Stimulated activated naive CD8-positive, alpha-beta T cell treated with anti-CD3 and anti-CD28 coated beads, Interleukin-15, amount 100 ng/mL, for 72 hours (primary cell): ENCODE data around the gene SLX9.

ENCODE experiments used
- ATAC-seq: fragments of 150-1000 bp; cut with Tn5 transposase; 2 replicates; pipeline ENCODE4 v1.10.0; 2021; ENCODE audit warnings: mild to moderate bottlenecking, moderate library complexity
- DNase-seq, 2 donors: peaks; one replicate each; pipeline ENCODE4 v3.0.0; 2021 to 2022
- H3K27ac Mint-ChIP-seq, 2 donors: one replicate each; pipeline ENCODE4 v1.8.0; 2022; ENCODE audit warnings: mild to moderate bottlenecking in 2 of 2, mixed read lengths in 2 of 2, moderate library complexity in 2 of 2
- H3K27me3 Mint-ChIP-seq: one replicate; pipeline ENCODE4 v1.8.0; 2022; ENCODE audit warnings: mixed read lengths
- H3K4me1 Mint-ChIP-seq: one replicate; pipeline ENCODE4 v1.8.0; 2022; ENCODE audit warnings: mild to moderate bottlenecking, mixed read lengths
- H3K4me3 Mint-ChIP-seq, 2 donors: one replicate each; pipeline ENCODE4 v1.8.0; 2022; ENCODE audit warnings: mild to moderate bottlenecking in 2 of 2, mixed read lengths in 2 of 2, moderate library complexity in 1 of 2
- H3K9me3 Mint-ChIP-seq, 2 donors: one replicate each; pipeline ENCODE4 v1.8.0; 2022; ENCODE audit warnings: mixed read lengths in 2 of 2

SLX9 gene

DNA sequence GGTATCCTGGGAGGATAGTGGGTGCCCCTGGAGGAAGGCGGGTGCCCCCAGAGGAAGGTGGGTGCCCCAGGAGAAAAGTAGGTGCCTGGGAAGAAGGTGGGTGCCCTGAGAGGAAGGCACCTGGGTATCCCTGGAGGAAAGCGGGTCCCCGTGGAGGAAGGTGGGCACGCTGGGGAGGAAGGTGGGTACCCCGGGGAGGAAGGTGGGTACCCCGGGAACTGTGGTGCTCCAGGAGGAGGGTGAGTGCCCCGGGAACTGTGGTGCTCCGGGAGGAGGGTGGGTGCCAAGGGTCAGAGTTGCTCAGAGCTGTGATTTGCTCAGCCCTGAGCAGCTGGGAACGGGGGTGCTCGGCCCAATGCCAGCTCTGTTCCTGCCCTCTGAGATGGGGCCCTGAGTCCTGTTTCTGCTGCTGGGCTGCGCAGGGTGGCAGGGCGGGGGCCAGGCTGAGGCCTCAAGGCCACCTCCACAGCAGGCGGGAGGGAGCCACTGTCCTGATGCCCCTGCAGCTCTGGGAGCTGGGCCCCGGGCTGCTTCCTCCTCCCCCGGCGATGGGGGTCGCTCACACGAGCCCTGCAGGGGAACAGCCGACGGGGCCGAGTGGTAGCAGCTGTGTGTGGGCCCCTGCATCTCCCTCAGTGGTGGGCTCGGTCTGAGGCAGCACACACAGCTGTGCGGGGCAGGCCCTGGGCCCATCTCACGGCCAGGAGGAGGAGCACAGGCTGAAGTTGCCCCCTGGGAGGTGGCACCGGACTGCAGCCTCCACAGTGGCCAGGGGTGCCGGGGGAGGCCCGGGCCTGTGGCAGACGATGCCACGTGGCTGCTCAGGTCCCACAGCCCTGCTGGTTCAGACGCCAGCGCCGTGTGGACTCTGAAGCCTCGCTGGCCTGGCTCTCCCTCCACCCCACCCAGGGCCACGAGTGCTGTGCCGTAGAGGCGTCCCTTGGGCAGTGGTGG, 57.4 kb downstream of the SLX9 start:
- Mint-ChIP-seq H3K4me3 (no peak overlapping the region), H3K4me1 (no peaks in the 10 kb centered on the region), H3K9me3 (no peaks in the 10 kb centered on the region), H3K27me3 (peaks cover 14% of the 10 kb centered on the region), H3K27ac (no peak overlapping the region)
- ATAC-seq = no peak
- DNase-seq = no peak

DNA sequence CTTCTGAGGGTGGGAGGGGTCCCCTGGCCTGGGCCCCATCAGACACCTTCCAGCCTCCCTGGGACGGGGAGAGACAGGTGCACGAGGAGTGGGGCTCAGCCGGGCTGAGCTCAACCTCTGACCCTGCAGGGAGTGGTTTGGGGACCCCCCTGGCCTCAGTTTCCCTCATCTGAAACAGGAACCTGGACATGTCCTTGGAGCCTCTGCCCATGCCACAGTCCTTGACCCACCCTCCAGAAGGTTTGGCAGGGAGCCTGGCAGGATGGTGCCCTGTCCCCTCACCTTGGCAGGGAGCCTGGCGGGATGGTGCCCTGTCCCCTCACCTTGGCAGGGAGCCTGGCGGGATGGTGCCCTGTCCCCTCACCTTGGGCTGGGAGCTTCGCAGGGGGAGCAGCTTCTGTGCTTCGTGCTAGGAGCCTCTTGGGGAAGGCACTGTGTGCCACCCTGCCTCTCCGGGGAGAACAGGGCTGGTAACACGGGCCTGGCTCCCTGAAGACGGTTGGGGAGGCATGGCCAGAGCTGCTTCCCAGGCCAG, 58.3 kb downstream of the SLX9 start:
- Mint-ChIP-seq H3K4me1 (no peaks in the 10 kb centered on the region), H3K9me3 (no peaks in the 10 kb centered on the region), H3K4me3 (no peak overlapping the region), H3K27me3 (peaks cover 14% of the 10 kb centered on the region), H3K27ac (no peak overlapping the region)
- DNase-seq = no peak
- no peak for ATAC-seq

DNA sequence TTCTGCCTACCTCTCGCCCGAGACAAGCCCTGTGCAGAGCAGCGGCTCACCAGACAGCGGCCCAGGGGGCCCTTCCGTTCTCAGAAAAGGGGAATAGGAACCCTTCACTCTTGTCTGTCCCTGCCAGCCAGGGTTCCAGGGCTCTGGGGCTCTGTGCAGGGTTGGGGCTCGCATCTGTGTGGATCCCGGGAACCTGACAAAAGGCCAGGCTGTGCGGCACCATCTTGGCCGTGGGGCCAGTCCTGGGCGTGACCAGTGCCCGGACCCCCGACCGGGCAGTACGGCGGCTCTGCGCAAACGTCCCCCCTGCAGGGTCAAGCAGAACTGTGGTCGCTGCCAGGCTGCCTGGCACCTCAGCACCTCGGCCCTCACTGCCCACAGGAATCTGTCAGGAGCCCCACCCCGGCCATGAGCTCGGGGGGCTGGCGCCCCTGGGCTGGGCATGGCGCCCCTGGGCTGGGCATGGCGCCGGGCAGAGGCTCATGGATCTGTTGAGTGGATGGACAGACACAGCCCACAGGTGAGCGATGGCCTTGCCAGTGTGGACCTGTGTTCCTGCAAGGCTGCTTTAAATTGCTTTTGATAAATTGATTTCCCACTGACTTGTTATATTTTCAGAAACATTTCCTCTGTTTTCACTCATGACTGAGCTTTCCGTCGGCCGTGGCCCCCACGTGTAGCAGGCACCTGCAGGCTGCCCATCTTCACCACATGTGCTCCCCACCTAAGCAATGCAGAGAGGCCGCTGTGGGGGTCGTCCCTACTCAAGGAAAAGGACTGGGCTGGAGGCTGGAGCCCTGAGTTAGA, 59.0 kb downstream of the SLX9 start:
- Mint-ChIP-seq H3K27me3 (peaks cover 14% of the 10 kb centered on the region), H3K27ac (no peak overlapping the region), H3K4me3 (no peak overlapping the region), H3K4me1 (no peaks in the 10 kb centered on the region), H3K9me3 (no peaks in the 10 kb centered on the region)
- DNase-seq = no peak
- no peak for ATAC-seq

DNA sequence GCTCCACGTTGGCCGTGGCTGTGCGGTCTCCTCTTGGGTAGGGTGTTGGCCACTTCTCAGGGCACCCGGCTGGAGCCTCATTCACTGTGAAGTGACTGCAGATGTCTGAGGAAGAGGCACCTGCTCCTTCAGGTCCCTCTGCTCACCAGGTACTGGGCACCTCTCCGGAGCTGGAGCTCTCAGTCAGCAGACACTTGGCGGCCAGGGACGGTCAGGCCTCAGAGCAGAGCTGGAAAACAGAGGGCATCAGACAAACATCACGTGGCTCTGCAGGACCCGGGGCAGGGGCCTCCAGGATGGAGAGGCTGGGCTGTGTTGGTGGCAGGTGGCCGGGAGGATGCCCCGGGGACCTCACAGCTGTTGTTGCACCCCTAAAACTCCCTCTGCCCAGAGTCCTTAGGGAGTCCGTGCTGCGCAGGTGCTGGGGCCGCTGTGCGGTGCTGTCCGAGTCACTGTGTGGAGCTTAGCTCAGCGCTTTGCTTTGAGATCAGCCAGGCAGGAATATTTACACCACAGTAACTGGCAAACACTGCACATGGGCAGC, 59.7 kb downstream of the SLX9 start:
- ATAC-seq (no peak), DNase-seq (no peak)
- no peak overlapping the region for H3K4me3 Mint-ChIP-seq
- no peaks in the 10 kb centered on the region for H3K9me3 Mint-ChIP-seq
- no peaks in the 10 kb centered on the region for H3K4me1 Mint-ChIP-seq
- H3K27me3 Mint-ChIP-seq = peaks cover 14% of the 10 kb centered on the region
- no peak overlapping the region for H3K27ac Mint-ChIP-seq

DNA sequence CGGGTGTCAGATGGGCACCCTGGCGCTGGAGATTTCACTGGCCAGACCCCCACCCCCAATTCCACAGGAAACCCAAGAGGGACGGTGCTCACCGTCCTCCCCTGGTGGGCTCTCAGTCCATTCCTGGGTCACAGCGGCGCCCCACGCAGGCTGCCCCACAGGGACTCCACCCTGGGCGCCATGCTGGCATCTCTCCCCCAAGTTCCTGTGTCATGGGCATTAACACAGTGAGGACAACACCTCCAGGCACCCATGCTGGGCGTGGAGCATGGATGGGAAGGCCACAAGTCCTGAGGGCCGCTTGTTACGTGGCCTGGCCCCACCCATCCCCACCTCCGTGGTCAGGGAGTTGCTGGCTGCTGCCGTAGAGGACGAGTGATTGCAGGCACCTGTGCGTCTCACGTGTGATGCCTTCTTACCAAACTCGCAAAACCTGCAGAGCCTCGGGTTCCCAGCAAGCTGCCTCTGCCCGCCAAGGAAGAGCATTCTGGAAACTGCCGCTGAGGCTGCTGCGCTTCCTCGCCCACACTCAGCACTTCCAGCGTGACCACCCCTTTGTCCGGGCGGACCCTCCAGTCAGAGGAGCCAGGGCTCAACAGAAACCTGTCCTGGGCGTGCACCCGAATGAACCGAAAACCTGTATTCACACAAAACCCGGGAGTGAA, 60.3 kb downstream of the SLX9 start:
- Mint-ChIP-seq H3K4me1 (peaks cover 6% of the 10 kb centered on the region), H3K27ac (no peak overlapping the region), H3K4me3 (no peak overlapping the region), H3K27me3 (peaks cover 14% of the 10 kb centered on the region), H3K9me3 (no peaks in the 10 kb centered on the region)
- DNase-seq (no peak), ATAC-seq (no peak)

DNA sequence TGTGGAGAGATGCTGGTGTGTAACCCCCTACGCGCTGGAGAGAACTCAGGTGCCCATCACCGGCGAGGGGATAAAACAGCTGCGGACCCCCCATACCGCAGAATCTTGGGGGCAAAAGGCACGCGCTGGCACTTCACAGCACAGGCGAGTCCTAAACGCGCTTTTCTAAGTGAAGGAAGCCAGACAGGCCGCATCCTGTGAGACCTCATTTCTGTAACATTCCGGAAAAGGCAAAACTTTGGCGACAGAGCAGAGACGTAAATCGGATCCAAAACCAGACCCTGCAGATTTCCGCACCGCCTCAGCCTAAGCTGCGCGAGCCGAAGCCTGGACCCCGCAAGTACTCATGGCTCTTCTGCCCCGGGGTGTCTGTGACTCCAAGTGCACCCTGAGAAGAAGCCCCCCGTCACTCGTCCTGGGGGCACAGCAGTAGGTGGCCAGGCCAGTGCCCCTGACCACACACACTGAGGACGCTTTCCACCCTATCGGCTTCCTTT, 60.9 kb downstream of the SLX9 start:
- Mint-ChIP-seq H3K27me3 (peaks cover 14% of the 10 kb centered on the region), H3K27ac (no peak overlapping the region), H3K4me3 (no peak overlapping the region), H3K4me1 (peaks cover 8% of the 10 kb centered on the region), H3K9me3 (peaks cover 2% of the 10 kb centered on the region in 2 donors)
- DNase-seq (no peak), ATAC-seq (no peak)

DNA sequence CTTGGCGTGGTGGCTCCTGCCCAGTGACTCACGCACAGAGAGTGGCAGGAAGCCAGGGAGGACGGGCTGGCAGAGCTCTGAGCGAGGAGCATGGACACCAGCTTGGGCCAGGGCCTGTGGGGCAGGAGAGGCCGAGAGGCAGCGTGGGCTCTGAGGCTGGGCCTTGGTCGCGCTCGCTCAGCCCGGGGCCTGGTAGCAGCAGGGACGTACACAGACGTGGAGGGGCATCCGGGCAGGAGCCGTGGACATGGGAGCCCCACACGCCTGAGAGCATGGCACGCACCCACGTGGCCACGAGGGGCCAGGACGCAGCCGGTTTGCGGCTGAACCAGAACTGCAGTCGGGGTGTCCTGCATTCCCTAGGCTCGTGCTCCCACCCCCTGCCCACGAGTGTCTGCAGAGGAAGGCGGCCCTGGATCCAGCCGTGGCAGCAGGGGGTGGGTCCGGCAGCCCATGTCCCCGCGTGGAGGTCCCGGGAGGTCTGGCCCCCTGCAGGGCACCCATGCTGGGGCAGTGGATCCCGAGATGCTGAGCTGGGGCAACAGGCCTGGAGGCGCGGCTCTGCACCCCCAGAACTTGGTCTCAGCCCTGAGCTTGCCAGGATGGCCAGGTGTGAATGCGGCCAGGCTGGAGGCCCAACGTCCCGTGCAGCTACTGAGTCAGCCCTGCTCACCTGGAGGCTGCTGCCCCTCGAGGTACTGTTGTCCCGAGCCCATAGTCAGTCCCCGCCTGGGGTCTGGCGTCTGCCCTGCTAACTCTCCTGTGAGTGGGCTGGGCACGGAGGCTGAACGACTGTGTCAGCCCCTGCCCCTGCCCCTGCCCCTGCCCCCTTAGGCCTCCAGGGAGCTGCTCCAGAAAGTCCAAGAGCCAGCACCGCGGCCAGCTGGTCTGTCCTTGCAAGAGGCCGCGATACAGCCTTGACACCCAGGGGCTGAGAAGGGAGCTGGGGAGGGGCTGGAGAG, 61.6 kb downstream of the SLX9 start:
- H3K27ac Mint-ChIP-seq = no peak overlapping the region
- ATAC-seq (no peak), DNase-seq (no peak)
- no peak overlapping the region for H3K4me3 Mint-ChIP-seq
- peaks cover 6 to 8% of the 10 kb centered on the region in 2 donors for H3K9me3 Mint-ChIP-seq
- H3K27me3 Mint-ChIP-seq = peaks cover 12% of the 10 kb centered on the region
- peaks cover 8% of the 10 kb centered on the region for H3K4me1 Mint-ChIP-seq

DNA sequence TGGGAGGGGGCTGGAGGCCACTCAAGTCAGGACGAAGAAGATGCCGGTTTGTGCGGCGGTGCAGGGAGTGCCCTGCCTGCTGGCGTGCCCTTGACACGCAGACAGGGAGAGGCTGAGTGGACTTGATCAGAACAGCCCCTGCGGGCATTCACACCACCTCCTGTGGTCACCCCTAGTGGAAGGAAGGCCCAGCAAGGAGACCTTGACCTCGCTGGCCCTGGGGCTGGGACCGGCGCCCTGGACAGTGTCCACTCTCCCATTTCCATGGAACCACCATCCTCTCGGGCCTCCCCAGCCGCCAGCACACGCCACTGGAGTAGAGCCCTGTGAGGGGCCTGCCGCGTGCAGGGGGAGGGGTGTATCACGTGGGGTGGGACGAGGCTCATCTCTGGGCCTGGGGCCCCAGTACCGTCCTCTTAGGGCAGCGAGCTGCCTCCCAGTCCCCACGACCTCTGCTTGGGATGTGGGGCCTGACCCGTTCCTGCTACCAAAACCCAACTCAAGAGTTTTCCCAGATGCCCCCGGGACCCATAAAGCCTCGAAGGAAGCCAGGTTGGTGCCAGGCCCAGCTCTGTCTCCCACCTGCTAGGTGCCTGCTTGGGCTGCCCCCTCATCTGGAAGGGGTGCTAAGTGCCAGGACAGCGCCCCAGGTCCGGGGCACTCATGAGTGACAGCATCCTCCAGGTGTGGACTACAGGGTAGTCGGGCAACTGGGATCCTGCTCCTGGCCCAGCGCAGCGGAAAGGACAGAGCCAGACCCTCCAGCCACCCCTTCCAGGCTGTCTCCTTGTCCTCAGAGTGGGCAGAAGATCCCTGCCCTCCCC, 62.8 kb downstream of the SLX9 start:
- Mint-ChIP-seq H3K4me3 (no peak overlapping the region), H3K27me3 (peaks cover 18% of the 10 kb centered on the region), H3K9me3 (peaks cover 6 to 8% of the 10 kb centered on the region in 2 donors), H3K27ac (no peak overlapping the region), H3K4me1 (peaks cover 8% of the 10 kb centered on the region)
- no peak for ATAC-seq
- no peak for DNase-seq

DNA sequence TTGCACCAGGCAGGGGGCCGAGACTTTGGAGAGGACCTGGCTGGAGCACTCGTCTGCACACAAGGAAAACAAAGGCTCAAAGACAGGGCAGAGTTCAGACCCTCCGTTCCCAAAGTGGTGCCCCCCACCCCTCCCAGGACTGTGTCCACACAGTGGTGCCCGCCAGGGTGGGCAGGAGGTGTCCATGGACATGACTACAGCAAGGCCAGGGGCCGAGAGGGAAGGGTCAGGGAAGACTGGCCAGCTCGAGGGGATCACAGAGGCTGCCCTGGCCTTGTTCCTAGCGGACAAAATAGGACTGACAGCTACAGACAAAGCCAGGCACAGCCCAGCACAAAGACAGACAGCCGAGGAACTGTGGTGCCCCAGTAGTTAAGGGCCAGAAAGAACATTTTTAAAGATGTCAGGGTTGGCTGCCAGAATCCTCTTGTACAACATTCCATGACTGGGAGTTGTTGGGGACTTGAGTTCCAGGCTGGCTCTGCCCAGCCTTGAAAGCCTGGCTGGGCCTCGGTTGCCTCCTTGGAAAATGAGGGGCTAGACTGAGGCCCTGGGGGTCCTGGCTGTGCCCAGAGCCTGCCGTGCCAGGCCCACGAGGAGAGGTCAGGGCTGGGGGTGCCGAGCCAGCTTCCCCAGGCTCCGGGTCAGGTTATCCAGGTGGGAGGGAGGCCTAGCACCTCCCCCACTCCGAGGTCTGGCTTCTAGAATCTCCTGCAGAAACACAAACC, 63.7 kb downstream of the SLX9 start:
- H3K27me3 Mint-ChIP-seq = peaks cover 24% of the 10 kb centered on the region
- ATAC-seq = no peak
- no peak overlapping the region for H3K27ac Mint-ChIP-seq
- peaks cover 6 to 8% of the 10 kb centered on the region in 2 donors for H3K9me3 Mint-ChIP-seq
- H3K4me1 Mint-ChIP-seq = peaks cover 11% of the 10 kb centered on the region
- no peak for DNase-seq
- no peak overlapping the region for H3K4me3 Mint-ChIP-seq

DNA sequence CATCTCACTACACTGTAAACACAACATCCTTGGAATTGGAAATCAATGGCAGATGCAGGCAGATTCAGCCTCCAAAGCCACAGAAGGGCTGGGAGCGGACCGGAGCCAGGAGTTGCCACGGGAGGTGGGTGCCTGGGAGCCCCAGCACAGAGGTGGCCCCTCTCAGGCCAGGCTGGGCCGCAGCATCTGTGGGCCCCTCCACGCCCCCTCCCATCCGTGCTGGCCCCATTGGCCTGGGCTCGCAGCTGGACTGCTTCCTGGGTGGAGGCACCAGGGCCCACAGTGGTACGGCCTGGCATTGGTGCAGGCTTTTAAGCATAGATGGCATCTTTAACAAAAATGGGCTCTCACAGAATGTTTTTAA, 64.2 kb downstream of the SLX9 start:
- DNase-seq (no peak), ATAC-seq (no peak)
- H3K4me1 Mint-ChIP-seq = peaks cover 16% of the 10 kb centered on the region
- H3K27me3 Mint-ChIP-seq = peaks cover 27% of the 10 kb centered on the region
- H3K27ac Mint-ChIP-seq = no peak overlapping the region
- no peak overlapping the region for H3K4me3 Mint-ChIP-seq
- H3K9me3 Mint-ChIP-seq = peaks cover 6 to 8% of the 10 kb centered on the region in 2 donors

DNA sequence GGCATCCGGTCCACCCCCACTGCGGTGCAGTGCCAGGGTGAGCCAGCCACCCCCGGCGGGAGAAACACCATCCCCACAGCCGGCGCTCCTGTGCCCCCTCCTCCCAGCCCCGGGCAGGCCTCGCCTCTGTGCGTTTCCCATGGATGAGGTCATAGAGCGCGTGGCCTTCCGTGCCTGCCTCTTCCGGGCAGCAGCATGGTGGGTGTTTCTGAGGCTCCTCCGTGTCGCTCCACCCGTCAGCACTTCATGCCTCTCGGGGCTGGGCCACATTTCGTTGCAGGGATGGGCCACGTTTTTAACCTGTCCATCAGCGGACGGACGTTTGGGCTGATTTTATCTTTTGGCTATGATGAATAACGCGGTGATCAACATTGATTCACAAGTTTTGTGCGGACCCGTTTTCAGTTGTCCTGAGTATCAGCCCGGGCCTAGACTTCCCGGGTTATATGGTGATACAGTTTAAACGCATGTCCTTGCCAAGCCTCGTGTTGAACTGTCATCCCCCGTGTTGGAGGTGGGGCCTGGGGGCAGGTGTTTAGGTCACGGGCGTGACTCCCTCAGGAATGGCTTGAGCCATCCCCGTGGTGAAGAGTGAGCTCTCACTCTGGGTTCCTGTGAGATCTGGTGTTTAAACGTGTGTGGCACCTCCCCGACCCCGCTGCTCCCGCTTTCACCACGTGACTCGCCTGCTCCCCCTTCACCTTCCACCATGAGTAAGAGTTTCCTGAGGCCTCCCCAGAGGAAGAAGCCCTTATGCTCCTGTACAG, 64.8 kb downstream of the SLX9 start:
- DNase-seq (no peak), ATAC-seq (peak; percentile 38)
- Mint-ChIP-seq H3K4me3 (no peak overlapping the region), H3K27me3 (peaks cover 29% of the 10 kb centered on the region), H3K4me1 (peaks cover 17% of the 10 kb centered on the region), H3K27ac (peak overlapping the region in 1 of 2 donors; percentile 20), H3K9me3 (peaks cover 6 to 8% of the 10 kb centered on the region in 2 donors)

DNA sequence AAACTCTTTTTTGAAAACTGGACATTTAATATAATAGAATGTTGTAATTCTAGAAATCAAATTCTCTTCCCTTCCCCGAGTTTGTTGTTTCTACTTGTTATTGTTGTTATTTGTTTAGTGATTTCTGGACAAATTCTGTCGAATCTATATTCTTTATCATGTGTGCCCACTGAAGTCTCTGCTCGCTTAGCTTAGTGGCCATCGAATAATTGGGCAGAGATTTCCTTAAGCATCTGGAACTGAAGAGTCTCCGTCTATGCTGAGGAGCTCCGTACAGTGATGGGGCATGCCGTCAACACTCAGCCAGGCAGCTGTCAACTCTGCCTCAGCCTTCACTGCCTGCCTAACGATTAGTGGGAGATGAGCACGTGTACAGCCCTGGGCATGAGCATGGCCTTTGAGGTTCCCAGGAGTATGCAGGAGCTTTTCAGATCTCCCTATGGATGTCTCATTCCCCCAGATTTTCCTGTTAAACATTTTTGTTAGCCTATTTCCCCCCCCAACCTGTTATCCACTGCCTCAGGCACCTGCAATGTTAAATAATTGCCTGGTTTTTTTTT, 66.8 kb downstream of the SLX9 start:
- no peak for DNase-seq
- H3K4me1 Mint-ChIP-seq = peaks cover 17% of the 10 kb centered on the region

More for the DNA sequence above, 66.8 kb downstream of the SLX9 start:
- peaks cover 6 to 8% of the 10 kb centered on the region in 2 donors for H3K9me3 Mint-ChIP-seq
- H3K27ac Mint-ChIP-seq = no peak overlapping the region
- H3K4me3 Mint-ChIP-seq = no peak overlapping the region
- no peak for ATAC-seq
- peaks cover 48% of the 10 kb centered on the region for H3K27me3 Mint-ChIP-seq
